ENCODE measurements around the gene ETS2. TPM values are rescaled to one million over a fixed set of nuclear protein-coding genes. Genes with fewer than 3 reads are reported as not detected.

ETS2 gene
- total RNA-seq, 1 donor from 2014 or later: 93.5 TPM

DNA sequence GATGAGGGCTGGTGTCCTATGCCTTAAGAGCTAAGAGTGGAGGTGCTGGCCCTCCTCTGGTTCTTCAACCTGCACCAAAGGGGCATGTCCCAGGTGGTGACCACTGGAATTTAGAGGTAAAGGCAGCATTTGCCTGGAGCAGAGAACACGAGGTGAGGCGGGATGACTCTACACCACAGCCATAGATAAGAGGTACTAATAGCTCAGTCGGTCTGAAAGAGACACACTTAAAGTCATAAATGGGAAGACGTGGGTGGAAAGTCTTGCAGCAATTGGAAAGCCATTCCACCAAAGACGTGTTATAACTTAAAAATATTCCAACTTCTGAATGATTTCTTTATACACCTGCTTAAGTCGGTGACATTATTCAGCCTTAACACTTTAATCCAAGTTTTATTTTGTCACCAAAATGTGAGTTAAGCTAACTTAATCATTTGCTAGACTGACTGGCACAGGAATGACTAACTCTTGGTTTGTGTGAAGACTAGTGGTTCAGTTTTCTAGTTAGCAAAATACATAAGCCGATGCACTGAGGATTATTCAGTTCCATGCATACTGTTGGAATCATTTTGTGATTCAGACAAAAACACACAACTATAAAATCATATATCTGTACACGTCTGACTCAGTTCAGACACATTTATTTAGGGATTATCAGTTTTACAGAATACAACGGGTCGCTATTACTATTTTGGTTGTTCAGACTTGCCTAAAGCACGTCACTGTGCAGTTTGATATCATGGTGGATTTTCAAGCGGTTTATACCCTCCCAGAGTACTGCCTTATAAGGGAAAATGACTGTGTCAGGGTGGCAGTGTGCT is 4.6 kb upstream of the ETS2 start:
- DNase-seq (ENCODE audit: low spot score): no peak

DNA sequence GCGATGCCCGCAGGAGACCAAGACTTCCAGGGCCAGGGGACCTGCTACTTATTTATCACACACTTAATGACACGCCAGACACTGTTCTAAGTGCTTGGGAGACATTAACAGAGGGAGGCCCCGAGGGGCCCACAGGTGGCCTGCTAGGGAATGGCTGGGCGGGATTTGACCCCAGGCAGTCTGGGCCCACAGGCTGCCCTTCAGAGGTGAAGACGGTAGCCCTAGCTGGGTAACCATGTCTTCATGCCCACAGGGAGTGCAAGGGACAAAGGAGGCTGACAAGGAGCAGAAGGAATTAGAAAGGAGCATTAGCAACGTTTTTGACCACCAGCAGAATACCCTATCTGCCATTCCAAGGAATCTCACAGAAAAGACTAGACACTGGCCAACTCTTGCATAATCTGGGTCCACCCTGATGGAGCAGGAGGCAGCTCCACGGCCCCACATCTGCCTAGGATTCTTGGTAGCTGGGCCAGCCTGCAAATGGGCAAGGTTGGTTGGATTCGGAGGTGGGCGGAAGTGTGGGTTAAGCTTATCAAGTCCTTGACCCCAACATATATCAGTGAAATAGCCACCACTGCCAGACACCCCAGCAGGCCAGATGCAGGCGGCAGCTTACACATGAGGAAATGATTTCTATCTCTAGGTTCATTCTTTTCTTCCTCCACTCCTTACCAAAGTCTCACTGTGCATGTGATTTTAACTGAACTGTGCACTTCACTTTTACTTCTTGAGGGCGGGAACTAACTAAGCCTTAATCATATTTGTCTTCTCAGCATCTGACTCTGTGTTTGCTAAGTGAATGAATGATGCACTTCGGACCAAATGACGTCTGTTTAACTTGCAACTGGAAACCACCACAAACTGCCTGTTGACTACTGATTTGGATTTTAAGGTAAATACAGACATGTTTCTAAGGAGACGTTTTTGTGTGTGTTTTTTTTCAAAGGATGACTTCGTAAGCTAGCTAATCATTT is 3.4 kb upstream of the ETS2 start:
- no peak for DNase-seq (ENCODE audit: low spot score)

DNA sequence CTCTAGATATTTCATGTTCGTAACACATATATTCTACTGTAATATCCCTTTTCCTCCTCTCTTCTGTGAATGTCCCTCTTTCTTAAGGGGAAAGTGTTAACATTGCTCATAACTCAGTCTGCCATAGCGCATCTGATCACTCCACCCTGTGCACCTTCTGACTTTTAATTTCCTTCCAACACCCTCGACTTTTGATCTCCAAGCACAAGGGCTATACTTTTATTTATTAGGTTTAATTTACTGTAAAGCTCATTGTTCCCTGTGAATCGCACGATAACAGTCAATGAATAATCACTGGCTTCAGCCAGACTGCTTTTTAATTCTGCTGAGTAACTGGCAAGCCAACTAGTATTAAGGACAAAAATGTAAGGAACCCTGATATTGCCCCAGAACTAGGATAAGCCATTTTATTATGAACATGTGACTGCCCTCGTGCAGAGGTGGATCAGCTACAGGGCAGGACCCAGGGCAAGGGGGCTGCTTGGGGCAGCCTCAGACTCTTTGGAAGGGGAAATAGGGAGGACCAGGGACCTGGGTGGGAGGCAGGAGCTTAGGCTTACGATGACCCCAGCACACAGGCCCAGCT is 2.6 kb upstream of the ETS2 start:
- no peak for DNase-seq (ENCODE audit: low spot score)

DNA sequence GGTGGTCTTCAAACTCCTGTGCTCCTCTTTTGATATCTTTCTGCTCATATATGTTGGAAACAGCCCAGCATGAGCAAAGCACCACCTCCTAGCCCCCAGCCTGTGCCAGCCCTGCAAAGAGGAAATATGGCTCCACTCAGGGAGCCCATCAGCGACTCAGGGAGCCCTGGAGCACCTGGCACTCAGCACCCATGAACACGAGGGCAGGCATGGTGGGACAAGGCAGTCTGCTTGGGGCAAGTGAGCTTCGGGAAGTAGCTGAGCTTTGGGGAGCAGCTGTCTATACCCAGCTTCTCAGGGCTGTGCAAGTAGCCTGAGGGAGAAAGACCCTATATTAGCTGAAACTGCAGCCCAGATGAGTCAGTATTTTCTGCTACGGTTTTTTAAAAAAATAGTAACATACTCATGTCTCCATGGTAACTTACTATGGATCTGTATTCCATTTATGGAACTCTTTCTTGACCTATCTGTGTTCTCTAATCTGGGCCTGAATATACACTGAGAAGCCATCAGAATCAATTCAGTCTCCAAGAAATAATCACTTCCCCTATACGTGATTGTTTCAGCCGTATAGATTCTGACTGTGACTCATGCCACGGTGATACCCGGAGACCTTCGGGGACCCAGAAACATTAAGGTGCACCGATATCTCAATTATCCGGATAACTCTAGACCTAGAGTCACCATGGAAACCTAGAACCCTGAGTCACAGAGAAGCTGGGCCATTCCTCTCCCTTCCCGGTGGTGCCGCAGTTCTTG is 1.5 kb upstream of the ETS2 start:
- no peak for DNase-seq (ENCODE audit: low spot score)

DNA sequence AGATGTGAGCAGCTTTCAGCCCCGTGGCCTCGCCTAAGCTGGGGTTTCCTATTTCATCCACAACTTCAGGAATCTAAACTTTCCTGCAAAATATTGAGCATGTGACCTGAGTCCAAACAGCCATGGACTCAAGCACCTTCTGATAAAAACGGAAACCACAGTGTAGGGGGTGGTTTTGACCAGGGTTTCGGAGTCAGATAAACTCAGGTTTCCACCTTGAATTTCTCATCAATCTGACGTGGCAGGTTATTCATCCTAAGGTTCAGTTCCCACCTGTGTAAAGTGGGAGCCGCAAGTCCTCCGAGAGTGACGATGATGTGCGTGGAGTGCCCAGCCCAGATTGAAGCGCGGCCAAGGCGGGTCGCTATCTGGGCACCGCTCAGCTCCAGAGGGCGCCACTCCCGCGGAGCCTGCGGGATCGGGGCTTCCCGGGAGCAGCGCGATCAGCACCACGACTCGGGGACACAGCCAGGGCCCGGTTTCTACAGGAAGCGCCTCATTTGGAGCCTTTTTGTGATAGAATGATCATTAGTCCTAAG is 871 bp upstream of the ETS2 start:
- DNase-seq (ENCODE audit: low spot score): peak; percentile 72

DNA sequence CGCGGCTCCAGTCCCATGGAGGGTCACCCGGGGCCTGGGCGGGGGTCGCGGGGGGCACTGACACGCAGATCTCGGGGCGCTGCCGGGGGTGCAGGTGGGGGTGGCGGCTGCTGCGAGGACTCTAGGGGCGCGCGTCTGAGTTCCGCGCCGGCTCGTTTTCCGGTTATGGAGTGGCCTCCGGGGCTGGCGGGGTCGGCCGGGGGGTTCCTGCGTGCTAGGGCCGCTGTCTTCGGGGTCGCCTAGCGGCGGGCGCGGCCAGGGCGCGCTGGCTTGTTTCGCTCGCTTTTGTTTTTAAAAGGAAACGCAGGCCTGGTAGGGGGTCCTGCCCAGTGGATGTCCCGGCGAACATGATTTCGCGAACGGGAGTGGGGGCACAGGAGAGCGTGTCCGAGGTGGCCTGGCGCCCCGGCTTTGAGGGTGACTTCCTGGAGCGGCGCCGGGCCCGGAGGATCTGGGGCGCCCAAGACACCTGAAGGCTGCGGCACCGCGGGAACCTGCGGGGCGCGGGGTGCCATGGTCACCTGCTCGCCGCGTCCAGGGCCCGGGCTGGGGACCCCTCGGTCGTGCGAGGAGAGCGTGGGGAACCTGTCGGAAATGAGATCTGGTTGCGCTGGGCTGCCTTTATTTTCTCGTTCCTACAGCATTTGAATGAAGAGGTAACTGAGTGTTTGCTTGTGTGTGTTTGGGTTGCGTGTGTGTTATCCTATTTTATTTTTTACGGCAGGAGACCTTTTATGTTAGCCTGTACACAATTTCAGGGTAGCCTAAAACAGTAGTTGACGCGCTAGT is 618 bp downstream of the ETS2 start:
- no peak for DNase-seq (ENCODE audit: low spot score)

DNA sequence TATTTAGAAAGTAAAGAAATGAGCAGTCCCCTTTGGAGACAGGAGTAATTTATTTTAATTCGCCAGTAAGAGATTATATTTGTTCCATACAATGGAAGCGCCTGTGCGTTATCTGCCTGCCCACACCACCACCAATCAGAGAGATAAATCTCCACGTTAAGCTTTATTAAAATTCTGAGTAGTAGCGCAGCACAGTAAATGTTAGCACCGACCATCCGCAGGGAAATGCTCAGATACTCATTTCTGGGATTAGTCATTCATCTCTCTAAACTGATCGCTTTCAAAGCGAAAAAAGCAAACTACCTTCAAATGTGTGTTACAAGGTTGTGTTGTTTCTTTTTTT is 1.2 kb downstream of the ETS2 start:
- no peak for DNase-seq (ENCODE audit: low spot score)

DNA sequence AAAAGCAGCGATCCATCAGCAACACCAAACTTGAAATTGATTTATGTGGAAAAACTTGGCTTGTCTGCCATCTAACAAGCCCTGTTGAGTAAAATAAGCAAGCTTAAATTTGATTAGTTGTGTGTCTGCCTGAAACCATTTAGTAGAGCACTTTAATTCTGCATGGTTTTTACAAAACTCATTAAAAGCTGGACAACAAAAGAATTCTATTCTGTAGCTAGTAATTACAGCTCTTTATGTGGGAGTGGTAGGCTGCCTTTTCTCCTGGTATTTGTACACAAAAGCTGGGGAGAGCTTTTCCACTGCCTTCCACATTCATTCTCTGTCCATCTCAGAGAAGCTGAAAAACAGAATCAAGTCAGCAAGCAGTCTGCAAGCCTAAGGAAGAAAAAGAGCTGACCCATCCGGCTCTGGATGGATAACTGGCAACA is 1.7 kb downstream of the ETS2 start:
- no peak for DNase-seq (ENCODE audit: low spot score)

DNA sequence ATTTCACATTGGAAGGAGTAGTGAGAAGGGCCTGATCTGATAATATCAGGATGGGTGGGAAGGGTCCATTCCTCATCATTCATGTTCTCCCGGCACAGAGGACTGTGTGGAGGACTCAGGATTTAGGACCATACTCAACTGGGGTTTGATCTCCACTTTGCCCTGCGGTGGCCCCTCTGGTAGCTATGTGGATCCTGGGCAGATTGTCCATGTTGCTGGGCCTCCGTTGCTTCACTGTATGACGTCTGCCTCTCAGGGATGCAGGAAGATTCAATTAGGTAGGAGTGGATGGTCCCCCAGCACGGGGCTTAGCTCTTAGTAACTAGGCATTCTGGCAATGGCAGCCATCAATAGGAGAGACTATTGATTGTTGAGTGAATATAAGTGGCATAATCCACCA is 2.3 kb downstream of the ETS2 start:
- DNase-seq (ENCODE audit: low spot score): no peak

DNA sequence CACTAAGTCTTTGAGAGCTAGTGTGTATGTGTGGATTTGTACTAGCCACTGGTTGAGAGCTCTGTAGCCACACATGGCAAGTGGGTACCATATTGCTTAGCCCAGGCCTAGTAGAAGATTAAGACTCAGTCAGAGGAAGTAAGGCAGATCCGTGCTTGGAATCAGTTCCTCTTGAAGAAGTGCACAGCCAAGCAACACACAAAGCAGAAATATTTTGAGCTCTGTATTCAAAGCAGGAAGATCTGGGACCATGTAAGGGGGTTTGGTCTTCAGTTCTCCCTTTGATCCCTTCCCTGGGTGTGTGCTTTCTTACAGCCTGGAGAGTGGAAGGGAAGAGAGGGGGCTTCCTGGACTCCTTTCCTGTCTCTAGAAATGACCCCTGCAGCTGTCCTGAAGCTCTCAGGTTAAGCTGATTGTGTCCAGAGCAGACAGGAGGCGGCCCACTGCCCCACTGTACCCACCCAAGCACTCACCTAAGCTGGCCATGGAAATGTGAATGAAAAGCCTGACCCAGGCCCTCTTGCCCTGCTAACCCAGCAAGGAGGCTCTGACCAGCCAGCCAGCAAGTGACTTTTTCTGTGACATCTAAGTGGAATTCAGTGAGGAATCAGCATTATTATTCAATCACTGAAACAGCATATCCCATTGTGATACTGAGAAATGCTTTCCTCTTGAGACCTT is 3.6 kb downstream of the ETS2 start:
- DNase-seq (ENCODE audit: low spot score): no peak

DNA sequence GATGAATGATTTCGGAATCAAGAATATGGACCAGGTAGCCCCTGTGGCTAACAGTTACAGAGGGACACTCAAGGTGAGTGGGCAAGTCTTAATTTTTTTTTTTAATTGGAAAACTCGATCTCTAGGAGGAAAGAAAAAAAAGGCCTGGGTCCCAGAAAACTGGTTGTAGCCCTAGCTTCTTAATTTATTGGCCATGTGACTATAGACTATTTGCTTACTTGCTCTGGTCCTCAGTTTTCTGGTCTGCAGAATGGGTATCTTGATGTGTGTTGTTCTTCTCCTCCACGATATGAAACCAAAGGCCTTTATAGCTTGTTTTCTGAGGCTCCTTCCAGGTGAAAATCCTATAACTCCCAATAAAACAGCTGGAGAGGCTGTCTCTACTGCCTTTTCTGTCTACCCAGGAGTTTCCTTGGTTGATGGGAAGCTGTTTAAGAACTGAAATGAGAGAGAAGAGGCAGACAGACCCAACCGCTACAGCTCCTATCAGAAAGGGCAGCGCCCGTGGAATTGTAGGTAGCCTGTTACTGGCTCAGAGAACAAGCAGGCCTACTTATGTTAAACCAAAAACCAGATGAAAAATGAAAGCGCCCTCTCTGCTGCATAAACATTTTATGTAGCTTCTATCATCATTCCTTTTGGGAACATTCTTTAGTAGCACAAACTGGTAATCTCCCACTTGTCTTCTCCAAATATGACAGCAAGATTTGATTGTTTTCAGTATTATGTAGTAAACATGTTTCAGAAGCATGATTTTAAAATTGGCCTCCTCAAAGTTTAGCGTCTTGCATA is 4.5 kb downstream of the ETS2 start:
- DNase-seq (ENCODE audit: low spot score): no peak

DNA sequence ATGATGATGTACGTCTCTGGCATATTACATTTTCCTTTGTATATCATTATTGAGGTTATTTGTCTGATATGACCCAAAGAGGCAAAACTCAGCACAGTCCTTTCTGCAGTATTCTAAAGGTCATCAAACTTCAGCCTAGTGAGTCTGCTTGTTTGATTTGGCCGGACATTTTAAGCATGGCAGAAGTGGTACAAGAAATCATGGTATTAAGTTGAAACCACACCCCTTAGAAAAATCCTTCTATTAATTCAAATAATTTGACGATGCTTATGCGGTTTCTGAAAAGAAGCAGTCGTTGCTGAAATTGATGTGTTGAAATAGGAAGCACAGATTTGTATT is 5.1 kb downstream of the ETS2 start:
- DNase-seq (ENCODE audit: low spot score): no peak

DNA sequence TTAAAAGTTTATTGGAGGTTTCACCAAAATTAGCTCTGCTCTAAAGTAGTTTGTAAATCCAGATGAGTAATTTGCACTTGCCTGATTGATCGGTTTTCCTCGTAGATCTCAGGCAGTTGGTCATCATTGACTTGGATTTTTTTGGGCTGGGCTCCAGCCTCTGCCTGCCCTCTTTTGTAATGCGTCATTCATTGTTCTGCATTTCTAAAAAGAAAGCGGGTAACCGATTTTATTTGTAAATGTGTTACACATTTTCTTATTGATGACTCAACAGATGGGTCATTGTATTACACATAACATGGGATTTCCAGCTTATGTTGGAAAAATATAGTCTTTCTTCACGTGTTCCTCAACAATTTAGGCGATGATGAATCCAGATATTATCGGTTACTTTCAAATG is 5.5 kb downstream of the ETS2 start:
- DNase-seq (ENCODE audit: low spot score): no peak

DNA sequence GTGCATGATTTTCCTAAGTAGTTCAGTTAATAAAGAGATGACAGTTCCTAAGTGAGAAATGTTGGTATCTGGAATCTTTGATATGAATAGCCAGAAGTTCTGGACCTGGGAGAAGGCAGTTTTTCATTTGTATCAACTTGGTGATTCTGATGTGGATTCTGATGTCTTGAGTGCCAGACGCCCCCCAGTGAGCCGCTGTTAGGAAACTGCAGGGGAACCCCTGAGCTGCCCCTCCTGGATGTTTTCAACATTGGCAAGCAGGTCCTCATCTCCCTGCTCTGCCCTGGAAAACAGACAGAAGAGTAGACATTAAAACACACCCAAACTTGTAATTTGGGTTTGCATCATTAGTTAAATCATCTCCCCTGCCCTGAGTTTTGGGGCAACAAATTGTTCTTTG is 7.4 kb downstream of the ETS2 start:
- DNase-seq (ENCODE audit: low spot score): no peak

DNA sequence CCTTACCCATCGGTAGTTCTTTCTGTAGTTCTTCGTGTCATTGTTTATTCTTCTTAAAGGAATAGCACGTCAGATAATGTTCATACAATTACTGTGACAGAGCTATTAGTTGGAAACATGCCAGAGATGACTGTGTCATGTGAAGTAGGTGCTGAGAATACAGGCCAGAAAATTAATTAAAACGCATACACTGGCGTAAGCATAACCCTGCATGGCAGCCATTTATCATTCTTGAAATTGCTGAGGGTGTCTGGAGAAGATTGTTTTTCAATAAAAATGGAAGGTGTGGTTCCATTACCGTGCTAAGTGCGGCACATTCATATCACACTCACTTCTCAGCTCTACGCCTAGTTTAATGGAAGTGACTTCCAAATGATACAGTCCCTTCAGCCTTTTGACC is 7.8 kb downstream of the ETS2 start:
- no peak for DNase-seq (ENCODE audit: low spot score)

DNA sequence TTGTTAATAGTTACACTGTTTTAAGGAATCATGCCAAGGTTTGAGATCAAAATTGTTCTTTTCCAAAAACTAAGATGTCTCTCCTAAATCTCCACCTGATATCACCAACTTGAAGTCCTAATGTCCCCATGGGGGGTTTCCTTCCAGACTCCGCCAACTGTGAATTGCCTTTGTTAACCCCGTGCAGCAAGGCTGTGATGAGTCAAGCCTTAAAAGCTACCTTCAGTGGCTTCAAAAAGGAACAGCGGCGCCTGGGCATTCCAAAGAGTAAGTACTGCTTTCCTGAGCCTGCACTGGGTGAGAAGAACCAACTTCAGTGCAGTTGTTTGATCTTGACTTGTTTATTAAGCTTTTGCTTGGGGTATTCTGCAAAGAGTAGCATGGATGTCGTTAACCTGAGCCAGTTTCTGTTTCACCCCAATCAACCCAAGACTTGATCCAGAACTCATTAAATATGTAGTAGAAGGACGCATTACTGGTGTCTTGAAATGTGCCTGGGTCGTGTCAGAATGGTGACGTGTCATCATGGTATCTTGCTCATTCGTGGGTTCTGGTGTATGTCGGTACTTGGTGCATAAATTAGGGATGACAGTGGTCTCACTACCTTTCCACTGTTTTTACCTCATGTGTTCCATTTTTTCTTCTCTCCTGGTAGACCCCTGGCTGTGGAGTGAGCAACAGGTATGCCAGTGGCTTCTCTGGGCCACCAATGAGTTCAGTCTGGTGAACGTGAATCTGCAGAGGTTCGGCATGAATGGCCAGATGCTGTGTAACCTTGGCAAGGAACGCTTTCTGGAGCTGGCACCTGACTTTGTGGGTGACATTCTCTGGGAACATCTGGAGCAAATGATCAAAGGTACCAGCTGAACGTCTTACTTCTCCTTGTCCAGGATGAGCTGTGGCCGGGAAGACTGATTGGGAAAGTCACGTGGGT is 8.7 kb downstream of the ETS2 start:
- no peak for DNase-seq (ENCODE audit: low spot score)

DNA sequence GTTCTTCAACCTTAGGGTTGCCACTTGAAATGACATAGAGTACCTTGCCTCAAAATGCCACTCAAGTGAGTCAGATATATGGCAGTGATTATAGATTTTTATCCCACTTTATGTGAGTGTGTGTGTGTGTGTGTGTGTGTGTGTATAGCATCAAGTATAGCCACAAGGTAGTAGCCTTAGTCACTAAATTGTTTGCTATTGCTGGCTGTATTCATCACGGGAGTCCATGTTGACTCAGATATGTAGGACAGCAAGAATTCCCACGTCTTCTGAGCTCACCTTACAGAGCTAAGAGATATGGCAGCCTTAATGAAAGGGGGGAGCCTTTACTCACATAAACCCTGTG is 9.3 kb downstream of the ETS2 start:
- no peak for DNase-seq (ENCODE audit: low spot score)

DNA sequence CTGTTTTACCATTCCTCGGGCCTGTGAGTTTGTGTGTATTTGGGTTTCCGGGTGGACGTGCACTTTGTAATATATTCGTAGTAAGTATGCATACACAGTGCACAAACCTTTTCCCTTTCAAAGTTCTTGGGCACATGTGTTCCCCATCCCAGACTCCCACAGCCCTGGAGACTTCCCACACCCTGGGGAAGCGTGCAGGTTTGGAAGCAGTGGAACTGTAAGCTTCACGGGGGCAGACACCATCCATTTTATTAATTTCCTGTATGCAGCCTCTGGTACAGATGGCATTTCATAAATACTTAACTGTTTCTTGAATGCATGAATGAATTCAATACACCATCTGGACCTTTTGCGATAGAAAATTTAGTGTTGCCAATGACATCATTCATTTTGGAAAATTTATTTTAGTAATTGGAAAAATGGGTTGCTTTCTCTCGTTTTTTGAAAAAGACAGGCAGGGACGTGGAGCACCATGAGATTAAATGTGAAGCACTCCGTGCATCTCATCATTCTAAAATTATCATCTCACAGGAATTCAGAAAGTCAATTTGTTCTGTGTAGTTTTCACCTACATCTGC is 10.8 kb downstream of the ETS2 start:
- no peak for DNase-seq (ENCODE audit: low spot score)
